ENCODE results near the gene PIP5K1B. TPM values are rescaled to one million over a fixed set of nuclear protein-coding genes. Genes with fewer than 3 reads are reported as not detected.
A peak's percentile ranks its signal among the peaks of the same experiment; 100 is the strongest.

PIP5K1B gene
- total and polyA plus RNA-seq, 10 of the 15 experiments (the other 5 are each of a cell fraction or from before 2014, with no cell fraction given): 6.8 to 16.3 (median 10.6) TPM

DNA sequence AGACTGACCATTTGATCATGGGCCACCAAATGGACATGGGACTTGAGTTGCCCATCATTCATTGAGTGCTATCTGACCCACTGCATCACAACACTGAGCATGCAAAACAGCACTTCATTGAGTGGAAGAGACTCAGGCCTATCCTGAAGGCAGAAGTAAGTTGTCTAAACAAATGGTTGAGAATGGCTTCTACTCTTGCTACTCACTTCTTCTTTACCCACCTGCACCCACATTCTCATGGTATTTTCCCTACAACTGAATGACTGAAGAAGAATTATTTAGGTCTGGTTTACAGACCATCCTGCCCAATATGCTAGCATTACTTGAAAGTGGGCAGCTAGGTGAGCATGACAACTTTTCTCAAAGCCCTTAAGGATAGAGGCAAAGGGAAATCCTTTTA, 41.0 kb upstream of the PIP5K1B start:
- no peak overlapping the region for H3K27ac ChIP-seq (ENCODE audit: control insufficient read depth, insufficient read depth)
- RAD21 ChIA-PET (ENCODE audit: unreplicated experiment): no interaction called here
- H3K9ac ChIP-seq (ENCODE audit: control insufficient read depth, insufficient read depth, low read length): no peak overlapping the region
- H3K36me3 ChIP-seq (ENCODE audit: control insufficient read depth in 2 of 2, insufficient read depth in 2 of 2, low read length in 1 of 2): no peaks in the 10 kb centered on the region
- FAIRE-seq: no peak
- H3K79me2 ChIP-seq (ENCODE audit: control insufficient read depth, insufficient read depth, low read length): no peaks in the 10 kb centered on the region
- no peaks in the 10 kb centered on the region for H3K27me3 ChIP-seq (replicated peaks in 1 of 2; ENCODE audit: control insufficient read depth in 2 of 2, insufficient read depth in 2 of 2, low read length in 1 of 2)
- no peak overlapping the region for H2AFZ ChIP-seq (ENCODE audit: control insufficient read depth, low read depth, low read length)
- TF ChIP-seq TBL1XR1 (IDR thresholded peaks at IDR 0.05; ENCODE audit: low read depth, low read length) (no peak), MEF2B (IDR thresholded peaks at IDR 0.05; ENCODE audit: partially characterized antibody, poor library complexity, severe bottlenecking) (no peak), LARP7 (IDR thresholded peaks at IDR 0.05) (no peak)
- TF ChIP-seq, protein P1, sequence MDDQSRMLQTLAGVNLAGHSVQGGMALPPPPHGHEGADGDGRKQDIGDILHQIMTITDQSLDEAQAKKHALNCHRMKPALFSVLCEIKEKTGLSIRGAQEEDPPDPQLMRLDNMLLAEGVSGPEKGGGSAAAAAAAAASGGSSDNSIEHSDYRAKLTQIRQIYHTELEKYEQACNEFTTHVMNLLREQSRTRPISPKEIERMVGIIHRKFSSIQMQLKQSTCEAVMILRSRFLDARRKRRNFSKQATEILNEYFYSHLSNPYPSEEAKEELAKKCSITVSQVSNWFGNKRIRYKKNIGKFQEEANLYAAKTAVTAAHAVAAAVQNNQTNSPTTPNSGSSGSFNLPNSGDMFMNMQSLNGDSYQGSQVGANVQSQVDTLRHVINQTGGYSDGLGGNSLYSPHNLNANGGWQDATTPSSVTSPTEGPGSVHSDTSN (IDR thresholded peaks at IDR 0.05; ENCODE audit: insufficient replicate concordance, low read depth, low read length): no peak
- CTCF ChIA-PET: no interaction called here
- H3K4me2 ChIP-seq (ENCODE audit: control insufficient read depth, insufficient read depth): no peak overlapping the region
- SMC1A ChIA-PET (ENCODE audit: uncharacterized antibody, unreplicated experiment): no interaction called here
- no TSS peak for BruUV-seq (replicated peaks)
- in situ Hi-C loops (cut with MboI): no loop called here
- POLR2A ChIA-PET: no interaction called here
- no peak overlapping the region for H3K4me3 ChIP-seq
- ATAC-seq: no peak
- intact Hi-C loops (cut with micrococcal nuclease; ENCODE audit: unreplicated experiment): no loop called here
- no peaks in the 10 kb centered on the region for H3K9me3 ChIP-seq (replicated peaks; ENCODE audit: control insufficient read depth, insufficient read depth, low read length)
- no peak for DNase-seq (ENCODE audit: low read depth, low spot score)
- H4K20me1 ChIP-seq (ENCODE audit: control insufficient read depth, insufficient read depth): no peaks in the 10 kb centered on the region
- no peaks in the 10 kb centered on the region for H3K4me1 ChIP-seq (ENCODE audit: control insufficient read depth, insufficient read depth, low read length)

DNA sequence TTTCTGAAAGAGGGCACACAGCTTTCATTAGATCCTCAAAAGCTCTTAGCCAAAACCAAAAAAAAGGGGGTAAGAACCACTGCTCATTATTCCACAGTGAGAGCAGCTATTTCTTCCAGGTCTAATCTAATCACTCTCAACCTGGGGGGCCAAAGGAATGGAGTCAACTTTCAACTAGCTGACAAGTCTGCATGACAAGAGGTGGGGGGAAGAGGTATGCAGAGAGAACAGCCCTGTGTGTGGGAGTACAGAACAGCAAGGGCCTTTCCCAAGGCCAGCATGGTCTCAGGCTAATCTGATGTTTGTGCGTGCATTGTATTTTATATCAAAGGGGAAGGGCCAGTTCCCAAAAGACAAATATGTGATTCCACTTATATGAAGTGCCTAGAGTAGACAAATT, 36.9 kb upstream of the PIP5K1B start:
- Histone ChIP-seq H3K4me3 (no peak overlapping the region), H3K36me3 (ENCODE audit: control insufficient read depth in 2 of 2, insufficient read depth in 2 of 2, low read length in 1 of 2) (no peaks in the 10 kb centered on the region), H3K27ac (ENCODE audit: control insufficient read depth, insufficient read depth) (no peak overlapping the region), H3K4me1 (ENCODE audit: control insufficient read depth, insufficient read depth, low read length) (no peaks in the 10 kb centered on the region), H2AFZ (ENCODE audit: control insufficient read depth, low read depth, low read length) (no peak overlapping the region), H3K9ac (ENCODE audit: control insufficient read depth, insufficient read depth, low read length) (no peak overlapping the region), H3K79me2 (ENCODE audit: control insufficient read depth, insufficient read depth, low read length) (no peaks in the 10 kb centered on the region), H4K20me1 (ENCODE audit: control insufficient read depth, insufficient read depth) (no peaks in the 10 kb centered on the region), H3K27me3 (replicated peaks in 1 of 2; ENCODE audit: control insufficient read depth in 2 of 2, insufficient read depth in 2 of 2, low read length in 1 of 2) (no peaks in the 10 kb centered on the region), H3K9me3 (replicated peaks; ENCODE audit: control insufficient read depth, insufficient read depth, low read length) (no peaks in the 10 kb centered on the region), H3K4me2 (ENCODE audit: control insufficient read depth, insufficient read depth) (no peak overlapping the region)
- ChIA-PET POLR2A (interaction anchor here (0.6 kb wide), 1 partner anchor 716 kb away, joined by 3 read pairs; no protein-coding TSS in a partner anchor), RAD21 (ENCODE audit: unreplicated experiment) (interaction anchor here (1.3 kb wide), 1 partner anchor 28 kb away, joined by 4 read pairs; no protein-coding TSS in a partner anchor), CTCF (interaction anchor here (0.6 to 2.3 kb wide), 3 partner anchors 8 to 87 kb away, joined by 3 to 6 read pairs (median 3); no protein-coding TSS in a partner anchor), SMC1A (ENCODE audit: uncharacterized antibody, unreplicated experiment) (interaction anchor here (1.0 kb wide), 2 partner anchors 9 to 12 kb away, joined by 3 read pairs; no protein-coding TSS in a partner anchor)
- no TSS peak for BruUV-seq (replicated peaks)
- ATAC-seq: peak; percentile 42; the same call in 1 of the 3 replicates
- intact Hi-C loops (cut with micrococcal nuclease; ENCODE audit: unreplicated experiment): no loop called here
- DNase-seq (ENCODE audit: low read depth, low spot score): no peak
- in situ Hi-C loops (cut with MboI): no loop called here
- TF ChIP-seq EGR1 (IDR thresholded peaks at IDR 0.05; ENCODE audit: borderline replicate concordance in 1 of 2, low read depth in 2 of 2, low read length in 2 of 2) (peak in 1 of 2 experiments; percentile 62; a peak in 1 of 3 replicates), CREM (IDR thresholded peaks at IDR 0.05; ENCODE audit: low read depth) (no peak)
- WGBS (ENCODE audit: insufficient coverage, insufficient replicate concordance, low lambda C conversion rate, missing lambda C conversion rate): 43% methylated on average over 1 of the region's 1 CpG
- no peak for FAIRE-seq
